Retinal pigment epithelial cell (primary cell): ENCODE results near the gene COPS9.

Experiments used
- DNase-seq: peaks from one replicate; pipeline ENCODE4 v3.0.0-alpha.2; 2010; ENCODE audit warnings: low read depth
- H3K4me3 ChIP-seq: 2 replicates; pipeline ENCODE4 v1.5.1; 2011; ENCODE audit warnings: mild to moderate bottlenecking, low read length, control low read depth, moderate library complexity
- CTCF ChIP-seq: conservative IDR thresholded peaks from 2 replicates; pipeline ENCODE4 v1.5.1; 2011; ENCODE audit warnings: low read depth, low read length, control low read depth, inconsistent platforms

Gene COPS9

GRCh38 chr2:240136013-240136670, at the start of gene COPS9:
Gene COPS9 (minus strand): TSS chr2:240136305. CDS start chr2:240136284, 21 bp downstream.
- H3K4me3 ChIP-seq, result peak within 1 kb of the TSS; percentile 92
- DNase-seq, result peak; percentile 44
- no peak for TF ChIP-seq CTCF

- H3K4me3 ChIP-seq, result no peak overlapping the region
- no peak for DNase-seq
- no peak for TF ChIP-seq CTCF
Measured at GRCh38 chr2:240184656-240185055, 48.6 kb upstream of the COPS9 start.

GRCh38 chr2:240183875-240184590, 47.9 kb upstream of the COPS9 start:
- TF ChIP-seq CTCF, result no peak
- DNase-seq, result no peak
- no peak overlapping the region for H3K4me3 ChIP-seq

GRCh38 chr2:240183006-240183874, 47.1 kb upstream of the COPS9 start:
- no peak for TF ChIP-seq CTCF
- DNase-seq, result no peak

GRCh38 chr2:240182476-240182875, 46.4 kb upstream of the COPS9 start:
- no peak overlapping the region for H3K4me3 ChIP-seq
- no peak for TF ChIP-seq CTCF
- no peak for DNase-seq

More at GRCh38 chr2:240183006-240183874, 47.1 kb upstream of the COPS9 start:
- no peak overlapping the region for H3K4me3 ChIP-seq

- DNase-seq, result no peak
- TF ChIP-seq CTCF, result no peak
Measured at GRCh38 chr2:240182001-240182400, 45.9 kb upstream of the COPS9 start.

More at GRCh38 chr2:240182001-240182400, 45.9 kb upstream of the COPS9 start:
- H3K4me3 ChIP-seq, result no peak overlapping the region
